Panc1 (cell line): Measurements from ENCODE around the gene C4orf50. TPM values are rescaled to one million over a fixed set of nuclear protein-coding genes. Genes with fewer than 3 reads are reported as not detected.

ENCODE experiments used
- ATAC-seq: fragments of 200-7000 bp; cut with Tn5 transposase; 2 replicates; pipeline ENCODE4 v1.9.1; 2020; ENCODE audit warnings: mild to moderate bottlenecking, moderate library complexity
- BruUV-seq: library from RNA; stranded (reverse); fragments of 400-500 nt; replicated peaks from 2 replicates; lab custom pipeline; 2021; lab: Mats Ljungman, UMichigan
- CTCF ChIA-PET: fragments of 300-600 bp; sonication (Branson Sonifier 250); formaldehyde crosslinking; loops from one replicate; lab custom pipeline; 2022; ENCODE audit warnings: antibody characterized with exemption; lab: Charles Lee
- POLR2A ChIA-PET: fragments of 300-600 bp; sonication (Branson Sonifier 250); formaldehyde crosslinking; loops from one replicate; lab custom pipeline; 2022; ENCODE audit warnings: antibody characterized with exemption; lab: Charles Lee
- DNase-seq: peaks from one replicate; pipeline ENCODE4 v3.0.0-alpha.2; 2010; ENCODE audit warnings: low read depth, low spot score
- H3K27ac ChIP-seq: 2 replicates; pipeline ENCODE4 v1.5.1; 2011; ENCODE audit warnings: mild to moderate bottlenecking, low read length, inconsistent platforms
- H3K27me3 ChIP-seq: fragments of 200-500 bp; sonication (Bioruptor generic); 2 replicates; pipeline ENCODE4 v1.6.0; 2014; ENCODE audit warnings: low read length, inconsistent platforms; ENCODE audit not compliant: control insufficient read depth, insufficient read depth
- H3K36me3 ChIP-seq: fragments of 200-500 bp; sonication (Bioruptor generic); 2 replicates; pipeline ENCODE4 v1.5.1; 2014; ENCODE audit warnings: inconsistent platforms, mild to moderate bottlenecking, low read length, moderate library complexity; ENCODE audit not compliant: control insufficient read depth, insufficient read depth
- H3K4me1 ChIP-seq: 2 replicates; pipeline ENCODE4 v1.5.1; 2011; ENCODE audit warnings: inconsistent platforms, mild to moderate bottlenecking, low read length, moderate library complexity; ENCODE audit not compliant: control insufficient read depth, insufficient read depth
- H3K4me3 ChIP-seq, 2 experiments: 2 replicates each; pipeline ENCODE4 v1.5.1; 2011 to 2012; ENCODE audit warnings: low read depth in 2 of 2, low read length in 2 of 2, mild to moderate bottlenecking in 2 of 2, inconsistent platforms in 1 of 2, moderate library complexity in 1 of 2
- H3K9me3 ChIP-seq: fragments of 200-500 bp; sonication (Bioruptor generic); 2 replicates; pipeline ENCODE4 v1.5.1; 2014; ENCODE audit warnings: low read depth, mild to moderate bottlenecking, inconsistent platforms, low read length, moderate library complexity; ENCODE audit not compliant: control insufficient read depth, insufficient read depth
- POLR2AphosphoS5 ChIP-seq: IDR thresholded peaks from 2 replicates; pipeline ENCODE4 v1.6.1; 2012; ENCODE audit warnings: mild to moderate bottlenecking, low read depth, low read length, moderate library complexity
- SIN3A ChIP-seq: IDR thresholded peaks from 2 replicates; pipeline ENCODE4 v1.6.1; 2012; ENCODE audit warnings: low read depth, mild to moderate bottlenecking, low read length, moderate library complexity, borderline replicate concordance; ENCODE audit not compliant: insufficient read depth
- TCF7L2 ChIP-seq: IDR thresholded peaks from 2 replicates; pipeline ENCODE4 v1.6.1; 2011; ENCODE audit warnings: mild to moderate bottlenecking, low read depth, low read length, inconsistent platforms
- in situ Hi-C: cut with HindIII; loops from 2 replicates; pipeline ENCODE4 v1.10.0; 2016; ENCODE audit warnings: low sequenced_read_pairs, low pct_unique_long_range_greater_than_20kb
- intact Hi-C: fragments of 100-400 bp; cut with micrococcal nuclease; formaldehyde crosslinking; loops from one replicate; pipeline ENCODE4 v1.10.0; 2022; ENCODE audit not compliant: unreplicated experiment
- total RNA-seq: library from RNA; stranded (reverse); gene quantifications from one replicate; pipeline ENCODE4 v1.2.1, GENCODE V29; 2021; ENCODE audit not compliant: unreplicated experiment
- TF ChIP-seq, protein P1 (sequence below), 2 experiments: IDR thresholded peaks; 2 replicates each; pipeline ENCODE4 v1.6.1; 2011 to 2012; ENCODE audit warnings: low read depth in 2 of 2, control low read depth in 1 of 2, low read length in 1 of 2, mild to moderate bottlenecking in 1 of 2, moderate library complexity in 1 of 2; ENCODE audit not compliant: insufficient read depth in 1 of 2
- TF ChIP-seq, protein P2 (sequence below): fragments of 450-650 bp; IDR thresholded peaks from 2 replicates; pipeline ENCODE4 v1.5.1; 2017; ENCODE audit warnings: mild to moderate bottlenecking

The C4orf50 gene
- total RNA-seq, 1 experiment from 2014 or later, result under 0.01 TPM

DNA sequence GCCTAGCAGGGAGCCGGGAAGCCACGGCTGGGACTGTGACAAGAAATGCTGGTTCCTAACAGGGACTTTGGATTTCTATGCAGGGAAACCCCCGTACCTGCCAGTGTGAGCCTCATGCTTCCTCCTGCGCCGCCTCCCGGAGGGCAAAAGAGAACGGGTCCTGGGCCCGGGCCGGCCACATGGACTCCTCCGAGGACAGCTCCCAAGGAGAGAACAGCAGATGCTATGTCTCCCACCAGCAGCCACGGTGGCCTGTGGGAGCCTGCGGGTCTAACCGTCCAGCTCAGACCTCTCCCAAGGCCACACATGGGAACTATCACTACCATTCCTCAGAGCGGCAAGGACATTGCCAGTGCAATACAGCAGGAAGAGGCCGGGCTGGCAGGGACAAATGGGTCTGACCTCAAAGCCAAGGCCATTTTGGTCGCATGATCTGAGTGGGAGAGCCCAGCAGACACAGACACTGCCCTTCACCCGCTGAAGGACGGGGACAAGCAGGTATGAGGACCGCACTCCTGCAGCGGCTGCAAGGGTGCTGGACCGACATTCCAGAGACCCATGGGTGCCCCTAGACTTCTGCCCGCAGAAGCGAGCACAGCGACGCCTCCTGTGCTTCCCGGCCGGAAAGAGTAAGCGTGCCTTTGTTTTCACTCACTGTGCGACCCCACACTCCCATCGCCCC, 4.5 kb upstream of the C4orf50 start:
- BruUV-seq, result no TSS peak
- ATAC-seq (no peak), DNase-seq (no peak)
- ChIA-PET CTCF (no interaction called here), POLR2A (no interaction called here)
- Histone ChIP-seq H3K27ac (no peak overlapping the region), H3K4me1 (no peaks in the 10 kb centered on the region), H3K27me3 (no peaks in the 10 kb centered on the region; the same call in 1 of the 2 replicates), H3K36me3 (no peaks in the 10 kb centered on the region), H3K4me3 (no peak overlapping the region), H3K9me3 (no peaks in the 10 kb centered on the region)
- TF ChIP-seq SIN3A, result no peak
- TF ChIP-seq, protein P1, sequence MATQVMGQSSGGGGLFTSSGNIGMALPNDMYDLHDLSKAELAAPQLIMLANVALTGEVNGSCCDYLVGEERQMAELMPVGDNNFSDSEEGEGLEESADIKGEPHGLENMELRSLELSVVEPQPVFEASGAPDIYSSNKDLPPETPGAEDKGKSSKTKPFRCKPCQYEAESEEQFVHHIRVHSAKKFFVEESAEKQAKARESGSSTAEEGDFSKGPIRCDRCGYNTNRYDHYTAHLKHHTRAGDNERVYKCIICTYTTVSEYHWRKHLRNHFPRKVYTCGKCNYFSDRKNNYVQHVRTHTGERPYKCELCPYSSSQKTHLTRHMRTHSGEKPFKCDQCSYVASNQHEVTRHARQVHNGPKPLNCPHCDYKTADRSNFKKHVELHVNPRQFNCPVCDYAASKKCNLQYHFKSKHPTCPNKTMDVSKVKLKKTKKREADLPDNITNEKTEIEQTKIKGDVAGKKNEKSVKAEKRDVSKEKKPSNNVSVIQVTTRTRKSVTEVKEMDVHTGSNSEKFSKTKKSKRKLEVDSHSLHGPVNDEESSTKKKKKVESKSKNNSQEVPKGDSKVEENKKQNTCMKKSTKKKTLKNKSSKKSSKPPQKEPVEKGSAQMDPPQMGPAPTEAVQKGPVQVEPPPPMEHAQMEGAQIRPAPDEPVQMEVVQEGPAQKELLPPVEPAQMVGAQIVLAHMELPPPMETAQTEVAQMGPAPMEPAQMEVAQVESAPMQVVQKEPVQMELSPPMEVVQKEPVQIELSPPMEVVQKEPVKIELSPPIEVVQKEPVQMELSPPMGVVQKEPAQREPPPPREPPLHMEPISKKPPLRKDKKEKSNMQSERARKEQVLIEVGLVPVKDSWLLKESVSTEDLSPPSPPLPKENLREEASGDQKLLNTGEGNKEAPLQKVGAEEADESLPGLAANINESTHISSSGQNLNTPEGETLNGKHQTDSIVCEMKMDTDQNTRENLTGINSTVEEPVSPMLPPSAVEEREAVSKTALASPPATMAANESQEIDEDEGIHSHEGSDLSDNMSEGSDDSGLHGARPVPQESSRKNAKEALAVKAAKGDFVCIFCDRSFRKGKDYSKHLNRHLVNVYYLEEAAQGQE (IDR thresholded peaks at IDR 0.05; ENCODE audit: insufficient read depth in 1 of 2, low read depth in 2 of 2, low read length in 1 of 2), result no peak
- no peak for TF ChIP-seq TCF7L2
- in situ Hi-C loops (no loop called here), intact Hi-C loops (no loop called here)

DNA sequence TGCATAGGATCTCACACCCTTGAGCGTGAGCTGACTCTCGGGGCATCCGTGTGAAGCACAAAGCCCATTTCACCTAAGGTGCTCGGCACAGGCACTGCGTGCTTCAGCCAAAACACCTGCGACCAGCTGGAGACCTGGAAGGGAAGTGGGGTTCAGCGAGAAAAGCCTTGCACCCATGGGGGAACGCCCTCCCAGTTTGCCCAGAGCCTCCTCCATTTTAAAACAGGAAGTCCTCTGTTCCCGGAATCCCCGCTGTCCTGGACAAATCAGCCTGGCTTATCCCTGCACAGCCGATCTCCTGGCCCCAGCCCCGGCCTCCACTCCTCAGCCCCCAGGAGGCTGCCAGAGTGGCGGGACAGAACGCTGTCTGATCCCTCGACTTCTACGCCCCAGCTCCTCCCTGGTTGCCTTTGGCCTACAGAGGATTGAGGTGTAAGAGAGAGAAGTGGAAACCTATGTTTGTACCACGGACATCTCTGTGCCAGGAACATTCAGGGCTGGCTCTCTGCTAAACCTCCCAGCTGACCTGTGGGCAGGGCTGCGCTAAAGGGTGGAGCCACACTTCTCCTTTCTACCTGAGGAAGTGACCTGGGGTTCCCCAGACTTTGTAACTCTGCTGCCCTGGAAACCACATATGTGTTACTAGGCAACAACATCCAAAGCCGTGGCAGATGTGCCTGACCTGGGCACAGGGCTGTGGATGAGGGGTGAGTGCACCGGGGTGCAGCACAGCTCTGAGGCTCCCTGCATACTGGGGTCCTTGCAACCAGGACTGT, 3.8 kb upstream of the C4orf50 start:
- intact Hi-C loops, result no loop called here
- Histone ChIP-seq H3K27ac (no peak overlapping the region), H3K36me3 (no peaks in the 10 kb centered on the region), H3K4me1 (no peaks in the 10 kb centered on the region), H3K9me3 (no peaks in the 10 kb centered on the region), H3K4me3 (no peak overlapping the region), H3K27me3 (no peaks in the 10 kb centered on the region; the same call in 1 of the 2 replicates)
- in situ Hi-C loops, result no loop called here
- BruUV-seq, result no TSS peak
- ATAC-seq (no peak), DNase-seq (no peak)
- POLR2A ChIA-PET, result no interaction called here
- no peak for TF ChIP-seq SIN3A
- TF ChIP-seq, protein P2, sequence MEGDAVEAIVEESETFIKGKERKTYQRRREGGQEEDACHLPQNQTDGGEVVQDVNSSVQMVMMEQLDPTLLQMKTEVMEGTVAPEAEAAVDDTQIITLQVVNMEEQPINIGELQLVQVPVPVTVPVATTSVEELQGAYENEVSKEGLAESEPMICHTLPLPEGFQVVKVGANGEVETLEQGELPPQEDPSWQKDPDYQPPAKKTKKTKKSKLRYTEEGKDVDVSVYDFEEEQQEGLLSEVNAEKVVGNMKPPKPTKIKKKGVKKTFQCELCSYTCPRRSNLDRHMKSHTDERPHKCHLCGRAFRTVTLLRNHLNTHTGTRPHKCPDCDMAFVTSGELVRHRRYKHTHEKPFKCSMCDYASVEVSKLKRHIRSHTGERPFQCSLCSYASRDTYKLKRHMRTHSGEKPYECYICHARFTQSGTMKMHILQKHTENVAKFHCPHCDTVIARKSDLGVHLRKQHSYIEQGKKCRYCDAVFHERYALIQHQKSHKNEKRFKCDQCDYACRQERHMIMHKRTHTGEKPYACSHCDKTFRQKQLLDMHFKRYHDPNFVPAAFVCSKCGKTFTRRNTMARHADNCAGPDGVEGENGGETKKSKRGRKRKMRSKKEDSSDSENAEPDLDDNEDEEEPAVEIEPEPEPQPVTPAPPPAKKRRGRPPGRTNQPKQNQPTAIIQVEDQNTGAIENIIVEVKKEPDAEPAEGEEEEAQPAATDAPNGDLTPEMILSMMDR, result no peak
- no peak for TF ChIP-seq POLR2AphosphoS5
- TF ChIP-seq, protein P1 (IDR thresholded peaks at IDR 0.05; ENCODE audit: insufficient read depth in 1 of 2, low read depth in 2 of 2, low read length in 1 of 2), result no peak
- TF ChIP-seq TCF7L2, result no peak
- CTCF ChIA-PET, result interaction anchor here (0.7 kb wide), 1 partner anchor 27 kb away, joined by 3 read pairs; no protein-coding TSS in a partner anchor
